Activated naive CD8-positive, alpha-beta T cell treated with anti-CD3 and anti-CD28 coated beads, Interleukin-2, amount 50 U/mL, for 24 hours (primary cell): ENCODE data around the gene PBOV1.

ENCODE experiments used
- ATAC-seq: fragments of 150-1000 bp; cut with Tn5 transposase; one replicate; pipeline ENCODE4 v1.10.0; 2021
- DNase-seq: peaks from one replicate; pipeline ENCODE4 v3.0.0; 2021
- H3K27ac Mint-ChIP-seq: one replicate; pipeline ENCODE4 v1.8.0; 2021; ENCODE audit warnings: mild to moderate bottlenecking, mixed read lengths
- H3K27me3 Mint-ChIP-seq: one replicate; pipeline ENCODE4 v1.8.0; 2021; ENCODE audit warnings: mixed read lengths
- H3K36me3 Mint-ChIP-seq: one replicate; pipeline ENCODE4 v1.8.0; 2021; ENCODE audit warnings: low read depth, mixed read lengths
- H3K4me1 Mint-ChIP-seq: one replicate; pipeline ENCODE4 v1.8.0; 2021; ENCODE audit warnings: mixed read lengths
- H3K4me3 Mint-ChIP-seq: one replicate; pipeline ENCODE4 v1.8.0; 2021; ENCODE audit warnings: mild to moderate bottlenecking, moderate library complexity, mixed read lengths
- H3K9me3 Mint-ChIP-seq: one replicate; pipeline ENCODE4 v1.8.0; 2021; ENCODE audit warnings: mixed read lengths

The PBOV1 gene

GRCh38 chr6:138245751-138246150 is 27.5 kb upstream of the PBOV1 start:
- ATAC-seq (no peak), DNase-seq (no peak)
- Mint-ChIP-seq H3K4me3 (no peak overlapping the region), H3K27ac (no peak overlapping the region), H3K36me3 (no peaks in the 10 kb centered on the region), H3K4me1 (no peaks in the 10 kb centered on the region), H3K27me3 (peaks cover 10% of the 10 kb centered on the region), H3K9me3 (no peaks in the 10 kb centered on the region)

- H3K4me1 Mint-ChIP-seq: no peaks in the 10 kb centered on the region
- no peak for ATAC-seq
Measured at GRCh38 chr6:138242987-138243592, 24.8 kb upstream of the PBOV1 start.

GRCh38 chr6:138241934-138242333 is 23.6 kb upstream of the PBOV1 start:
- Mint-ChIP-seq H3K4me3 (no peak overlapping the region), H3K9me3 (no peaks in the 10 kb centered on the region), H3K4me1 (no peaks in the 10 kb centered on the region), H3K27me3 (peaks cover 13% of the 10 kb centered on the region), H3K27ac (no peak overlapping the region), H3K36me3 (no peaks in the 10 kb centered on the region)
- DNase-seq (no peak), ATAC-seq (no peak)

More at GRCh38 chr6:138242987-138243592, 24.8 kb upstream of the PBOV1 start:
- peaks cover 13% of the 10 kb centered on the region for H3K27me3 Mint-ChIP-seq
- no peaks in the 10 kb centered on the region for H3K9me3 Mint-ChIP-seq
- H3K36me3 Mint-ChIP-seq: no peaks in the 10 kb centered on the region
- no peak overlapping the region for H3K27ac Mint-ChIP-seq
- DNase-seq: no peak
- H3K4me3 Mint-ChIP-seq: no peak overlapping the region

- no peak for DNase-seq
- Mint-ChIP-seq H3K27me3 (peaks cover 13% of the 10 kb centered on the region), H3K4me3 (no peak overlapping the region), H3K9me3 (no peaks in the 10 kb centered on the region), H3K27ac (no peak overlapping the region), H3K4me1 (no peaks in the 10 kb centered on the region), H3K36me3 (no peaks in the 10 kb centered on the region)
- ATAC-seq: no peak
Measured at GRCh38 chr6:138241381-138241780, 23.1 kb upstream of the PBOV1 start.

GRCh38 chr6:138240476-138241245 is 22.4 kb upstream of the PBOV1 start:
- Mint-ChIP-seq H3K27me3 (peaks cover 13% of the 10 kb centered on the region), H3K9me3 (no peaks in the 10 kb centered on the region), H3K4me1 (no peaks in the 10 kb centered on the region), H3K36me3 (no peaks in the 10 kb centered on the region), H3K4me3 (no peak overlapping the region), H3K27ac (no peak overlapping the region)
- ATAC-seq (no peak), DNase-seq (no peak)

- Mint-ChIP-seq H3K36me3 (no peaks in the 10 kb centered on the region), H3K4me1 (no peaks in the 10 kb centered on the region), H3K4me3 (no peak overlapping the region), H3K27me3 (peaks cover 13% of the 10 kb centered on the region), H3K9me3 (no peaks in the 10 kb centered on the region), H3K27ac (no peak overlapping the region)
- no peak for ATAC-seq
- DNase-seq: no peak
Measured at GRCh38 chr6:138239774-138240173, 21.5 kb upstream of the PBOV1 start.

GRCh38 chr6:138238368-138238767 is 20.1 kb upstream of the PBOV1 start:
- ATAC-seq (no peak), DNase-seq (no peak)
- Mint-ChIP-seq H3K27ac (no peak overlapping the region), H3K36me3 (no peaks in the 10 kb centered on the region), H3K4me1 (no peaks in the 10 kb centered on the region), H3K9me3 (no peaks in the 10 kb centered on the region), H3K27me3 (peaks cover 12% of the 10 kb centered on the region), H3K4me3 (no peak overlapping the region)

GRCh38 chr6:138237463-138237862 is 19.2 kb upstream of the PBOV1 start:
- Mint-ChIP-seq H3K9me3 (no peaks in the 10 kb centered on the region), H3K27me3 (peaks cover 7% of the 10 kb centered on the region), H3K4me3 (no peak overlapping the region), H3K36me3 (no peaks in the 10 kb centered on the region), H3K27ac (no peak overlapping the region), H3K4me1 (no peaks in the 10 kb centered on the region)
- no peak for ATAC-seq
- no peak for DNase-seq

- Mint-ChIP-seq H3K4me1 (no peaks in the 10 kb centered on the region), H3K9me3 (no peaks in the 10 kb centered on the region), H3K27me3 (peaks cover 6% of the 10 kb centered on the region), H3K4me3 (no peak overlapping the region), H3K36me3 (no peaks in the 10 kb centered on the region), H3K27ac (no peak overlapping the region)
- ATAC-seq: no peak
- DNase-seq: no peak
Measured at GRCh38 chr6:138235693-138236092, 17.4 kb upstream of the PBOV1 start.

GRCh38 chr6:138235205-138235604 is 16.9 kb upstream of the PBOV1 start:
- Mint-ChIP-seq H3K9me3 (no peaks in the 10 kb centered on the region), H3K27ac (no peak overlapping the region), H3K4me1 (no peaks in the 10 kb centered on the region), H3K27me3 (peaks cover 6% of the 10 kb centered on the region), H3K4me3 (no peak overlapping the region), H3K36me3 (no peaks in the 10 kb centered on the region)
- ATAC-seq (no peak), DNase-seq (no peak)

GRCh38 chr6:138234363-138234762 is 16.1 kb upstream of the PBOV1 start:
- DNase-seq (no peak), ATAC-seq (no peak)
- Mint-ChIP-seq H3K4me1 (no peaks in the 10 kb centered on the region), H3K4me3 (no peak overlapping the region), H3K27me3 (peaks cover 6% of the 10 kb centered on the region), H3K36me3 (no peaks in the 10 kb centered on the region), H3K9me3 (no peaks in the 10 kb centered on the region), H3K27ac (no peak overlapping the region)

- Mint-ChIP-seq H3K9me3 (no peaks in the 10 kb centered on the region), H3K36me3 (no peaks in the 10 kb centered on the region), H3K4me3 (no peak overlapping the region), H3K4me1 (no peaks in the 10 kb centered on the region), H3K27me3 (peaks cover 10% of the 10 kb centered on the region), H3K27ac (no peak overlapping the region)
- ATAC-seq: no peak
- DNase-seq: no peak
Measured at GRCh38 chr6:138231381-138231886, 13.1 kb upstream of the PBOV1 start.

- Mint-ChIP-seq H3K4me3 (no peak overlapping the region), H3K9me3 (no peaks in the 10 kb centered on the region), H3K27ac (no peak overlapping the region), H3K27me3 (peaks cover 10% of the 10 kb centered on the region), H3K4me1 (no peaks in the 10 kb centered on the region), H3K36me3 (no peaks in the 10 kb centered on the region)
- ATAC-seq (no peak), DNase-seq (no peak)
Measured at GRCh38 chr6:138230759-138231380, 12.6 kb upstream of the PBOV1 start.

GRCh38 chr6:138230221-138230620 is 11.9 kb upstream of the PBOV1 start:
- DNase-seq: no peak
- Mint-ChIP-seq H3K27ac (no peak overlapping the region), H3K27me3 (peaks cover 10% of the 10 kb centered on the region), H3K4me1 (no peaks in the 10 kb centered on the region), H3K4me3 (no peak overlapping the region), H3K9me3 (no peaks in the 10 kb centered on the region), H3K36me3 (no peaks in the 10 kb centered on the region)
- ATAC-seq: no peak

GRCh38 chr6:138229663-138230179 is 11.4 kb upstream of the PBOV1 start:
- H3K4me1 Mint-ChIP-seq: no peaks in the 10 kb centered on the region
- no peak overlapping the region for H3K4me3 Mint-ChIP-seq
- no peaks in the 10 kb centered on the region for H3K36me3 Mint-ChIP-seq
- DNase-seq (no peak), ATAC-seq (no peak)
- no peak overlapping the region for H3K27ac Mint-ChIP-seq
- H3K9me3 Mint-ChIP-seq: no peaks in the 10 kb centered on the region
- peaks cover 10% of the 10 kb centered on the region for H3K27me3 Mint-ChIP-seq
